Activated T-cell treated with anti-CD3 and anti-CD28 coated beads for 48 hours (primary cell): ENCODE results near the gene HINFP.
A peak's percentile ranks its signal among the peaks of the same experiment; 100 is the strongest.
"Not testable (repeated sequence)": the region's sequence is repeated elsewhere in the genome, so short reads cannot be mapped to it uniquely, and the experiment has no call there.

Experiments used
- DNase-seq: peaks from one replicate; pipeline ENCODE4 v3.0.0-alpha.2; 2020; ENCODE audit warnings: low read depth

HINFP gene

DNA sequence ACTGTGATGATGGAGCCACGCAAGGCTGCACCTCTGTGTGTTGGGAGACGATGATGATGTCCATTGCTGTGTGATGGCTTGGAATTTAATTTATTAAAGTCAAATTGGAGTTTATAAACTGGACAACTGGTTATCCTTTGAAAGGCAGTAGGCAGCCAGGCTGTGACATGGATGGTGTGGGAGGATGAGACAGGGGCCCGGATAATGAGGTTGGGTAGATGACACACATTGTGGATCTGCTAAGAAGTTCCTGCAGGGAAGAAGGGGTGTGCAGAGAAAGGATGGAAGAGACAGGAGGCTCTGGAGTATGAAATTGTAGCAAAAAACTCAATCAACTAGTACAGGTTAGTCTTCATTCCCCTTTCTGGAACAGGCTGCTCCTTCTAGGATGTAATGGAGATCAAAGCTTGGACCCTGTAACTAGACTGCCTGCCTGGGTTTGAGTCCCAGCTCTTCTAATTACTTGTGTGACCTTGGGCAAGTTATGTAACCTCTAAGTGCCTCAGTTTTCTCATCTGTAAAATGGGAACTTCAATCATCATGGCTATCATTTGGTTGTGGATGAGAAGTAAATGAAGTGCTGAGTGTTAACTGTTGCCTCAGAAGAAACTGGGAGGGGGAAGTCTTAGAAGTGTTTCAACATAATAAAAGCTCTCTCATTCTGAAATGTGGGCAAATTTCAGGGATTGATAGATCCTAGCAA, 4.2 kb upstream of the HINFP start:
- no peak for DNase-seq

DNA sequence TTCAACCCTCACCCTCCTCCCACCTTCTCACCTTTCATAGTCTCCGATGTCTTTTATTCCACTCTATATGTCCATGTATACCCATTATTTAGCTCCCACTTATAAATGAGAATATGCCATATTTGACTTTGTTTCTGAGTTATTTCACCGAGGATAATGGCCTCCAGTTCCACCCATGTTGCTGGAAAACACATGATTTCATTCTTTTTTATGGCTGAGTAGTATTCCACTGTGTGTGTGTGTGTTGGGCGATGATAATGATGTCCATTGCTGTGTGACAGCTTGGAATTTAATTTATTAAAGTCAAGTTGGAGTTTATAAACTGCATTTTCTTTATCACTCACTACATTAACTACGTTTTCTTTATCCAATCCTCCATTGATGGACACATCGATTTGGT, 3.2 kb upstream of the HINFP start:
- DNase-seq = no peak

DNA sequence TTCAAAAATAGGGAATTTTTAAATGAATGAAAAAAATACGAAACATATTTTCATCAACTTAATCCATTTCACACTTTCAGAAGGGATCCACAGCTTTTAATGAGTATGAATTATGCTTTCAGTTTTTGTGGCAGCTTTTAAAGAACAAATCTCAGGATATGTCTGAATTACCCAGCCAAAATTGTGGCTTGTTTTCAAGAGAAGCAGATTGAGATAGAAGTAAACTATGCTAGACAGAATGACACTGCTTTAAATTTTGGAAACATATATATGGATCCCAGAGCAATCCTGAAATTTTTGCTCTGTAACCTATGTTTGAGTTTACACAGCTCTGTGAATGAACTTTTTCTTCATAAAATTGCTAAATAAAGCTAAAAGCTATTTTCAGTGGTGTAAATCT, 2.4 kb upstream of the HINFP start:
- no peak for DNase-seq

DNA sequence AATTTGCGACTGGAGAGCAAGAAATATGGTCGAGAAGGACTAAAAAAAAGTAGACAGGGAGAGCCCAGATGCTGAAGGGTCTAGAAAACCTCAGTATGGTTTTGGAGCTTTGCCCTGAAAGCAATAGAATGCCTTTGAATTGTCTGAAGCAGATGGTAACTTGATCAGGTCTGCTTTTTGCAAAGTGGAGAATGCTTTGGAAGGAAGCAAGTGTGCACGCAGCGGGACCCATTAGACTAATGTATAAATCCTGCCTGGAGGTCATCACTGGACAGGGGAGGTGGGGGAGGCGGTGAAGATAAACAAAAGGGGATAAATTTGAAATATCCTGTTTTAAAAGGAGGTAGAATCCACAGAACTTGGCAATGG, 757 bp upstream of the HINFP start:
- DNase-seq = no peak

DNA sequence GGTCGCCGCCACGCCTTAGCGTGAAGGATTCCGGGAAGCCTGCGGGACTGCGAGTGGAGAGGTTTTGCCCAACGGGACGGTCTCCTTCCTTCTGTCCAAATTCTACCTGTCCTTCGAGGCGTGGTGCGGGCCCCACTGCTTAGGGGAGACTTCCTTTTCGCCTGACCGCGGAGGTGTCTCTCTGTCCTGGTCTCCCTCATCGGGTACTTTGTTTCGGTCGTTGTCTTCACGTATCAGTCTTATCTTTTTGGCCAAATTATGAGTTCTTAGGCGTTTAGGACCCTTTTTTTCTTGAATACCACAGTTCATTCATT, 388 bp downstream of the HINFP start:
- DNase-seq = no peak

DNA sequence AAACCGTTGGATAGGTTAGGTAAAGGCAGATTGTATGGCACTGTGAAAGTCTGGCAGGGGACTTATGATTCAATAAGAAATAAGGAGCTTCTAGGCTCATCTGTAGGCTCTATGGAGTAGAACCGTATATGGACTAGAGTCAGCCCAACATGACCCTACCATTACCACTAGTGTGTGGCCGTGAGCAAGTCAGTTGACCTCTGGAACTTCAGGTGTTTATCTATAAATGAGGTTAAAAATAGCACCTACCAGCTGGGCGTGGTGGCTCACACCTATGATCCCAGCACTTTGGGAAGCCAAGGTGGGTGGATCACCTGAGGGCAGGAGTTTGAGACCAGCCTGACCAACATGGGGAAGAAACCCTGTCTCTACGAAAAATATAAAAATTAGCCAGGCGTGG, 4.4 kb downstream of the HINFP start:
- no peak for DNase-seq

DNA sequence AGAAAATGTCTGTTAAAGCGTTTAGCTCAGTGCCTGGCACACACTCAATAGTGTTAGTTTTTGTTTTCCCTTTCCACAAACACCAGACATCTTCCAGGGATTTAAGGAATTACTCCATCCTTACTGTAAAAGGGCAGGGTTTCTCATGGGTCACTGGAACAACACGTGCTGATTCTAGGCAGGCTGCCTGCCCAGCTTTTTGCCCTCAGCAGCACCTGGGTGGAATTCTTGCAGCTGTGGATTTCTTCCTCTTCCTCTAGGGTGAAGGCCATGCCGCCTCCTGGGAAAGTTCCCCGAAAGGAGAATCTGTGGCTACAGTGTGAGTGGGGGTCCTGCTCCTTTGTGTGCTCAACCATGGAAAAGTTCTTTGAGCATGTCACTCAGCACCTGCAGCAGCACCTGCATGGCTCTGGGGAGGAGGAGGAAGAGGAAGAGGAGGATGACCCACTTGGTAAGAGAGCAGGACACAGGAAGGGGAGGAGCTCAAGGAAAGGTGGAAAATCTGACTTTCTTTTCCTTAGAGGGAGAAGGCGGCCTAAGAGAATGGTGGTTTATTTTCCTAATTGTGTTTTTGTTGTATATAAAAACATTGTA, 5.4 kb downstream of the HINFP start:
- no peak for DNase-seq

DNA sequence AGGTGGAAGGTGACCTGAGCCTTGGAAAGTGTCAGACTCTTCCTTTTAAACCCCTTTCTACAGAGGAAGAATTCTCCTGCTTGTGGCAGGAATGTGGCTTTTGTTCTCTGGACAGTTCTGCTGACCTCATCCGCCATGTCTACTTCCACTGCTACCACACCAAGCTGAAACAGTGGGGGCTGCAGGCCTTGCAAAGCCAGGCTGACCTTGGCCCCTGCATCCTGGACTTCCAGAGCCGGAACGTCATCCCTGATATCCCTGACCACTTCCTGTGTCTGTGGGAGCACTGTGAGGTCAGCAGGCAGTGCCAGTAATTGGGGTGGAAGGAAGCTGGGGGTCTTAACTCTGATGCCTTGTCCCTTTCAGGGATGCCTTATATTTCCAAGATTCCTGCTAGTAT, 9.3 kb downstream of the HINFP start:
- no peak for DNase-seq

DNA sequence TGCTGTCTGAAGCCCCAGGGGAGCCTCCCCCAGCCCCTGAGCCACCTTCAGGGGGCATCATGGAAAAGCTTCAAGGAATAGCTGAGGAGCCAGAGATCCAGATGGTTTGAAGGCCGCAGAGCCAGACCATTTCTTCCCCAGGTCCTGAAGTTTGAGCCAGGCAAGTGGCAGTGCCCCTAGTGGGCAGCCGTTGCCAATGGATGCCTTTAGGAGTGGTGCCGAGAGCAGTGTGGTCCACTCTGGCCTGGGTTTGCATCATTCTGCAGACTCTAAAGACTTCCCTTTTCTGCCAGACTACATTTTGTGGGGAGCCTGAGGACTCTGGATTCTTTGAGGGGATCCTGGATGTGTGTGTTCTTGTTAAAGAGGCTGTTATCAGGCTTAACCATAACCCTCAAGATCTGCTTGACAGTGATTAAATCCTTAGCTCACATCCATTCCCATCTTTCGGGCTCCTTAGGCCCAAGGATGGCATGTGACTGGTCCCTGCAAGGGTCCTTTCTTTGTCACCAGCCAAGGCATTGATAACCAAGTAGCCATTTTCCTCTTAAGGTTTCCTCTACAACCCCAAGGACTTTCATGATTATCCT, 13.1 kb downstream of the HINFP start:
- no peak for DNase-seq

DNA sequence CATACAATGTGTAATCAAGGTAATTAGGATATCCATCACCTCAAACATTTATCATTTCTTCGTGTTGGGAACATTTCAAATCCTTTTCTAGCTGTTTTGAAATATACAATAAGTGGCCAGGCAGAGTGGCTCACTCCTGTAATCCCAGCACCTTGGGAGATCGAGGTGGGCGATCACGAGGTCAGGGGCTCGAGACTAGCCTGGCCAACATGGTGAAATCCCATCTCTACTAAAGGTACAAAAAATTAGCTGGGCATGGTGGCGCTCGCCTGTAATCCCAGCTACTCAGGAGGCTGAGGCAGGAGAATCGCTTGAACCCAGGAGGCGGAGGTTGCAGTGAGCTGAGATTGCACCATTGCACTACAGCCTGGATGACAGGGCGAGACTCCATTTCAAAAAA, 17.9 kb downstream of the HINFP start:
- not testable (repeated sequence) for DNase-seq

DNA sequence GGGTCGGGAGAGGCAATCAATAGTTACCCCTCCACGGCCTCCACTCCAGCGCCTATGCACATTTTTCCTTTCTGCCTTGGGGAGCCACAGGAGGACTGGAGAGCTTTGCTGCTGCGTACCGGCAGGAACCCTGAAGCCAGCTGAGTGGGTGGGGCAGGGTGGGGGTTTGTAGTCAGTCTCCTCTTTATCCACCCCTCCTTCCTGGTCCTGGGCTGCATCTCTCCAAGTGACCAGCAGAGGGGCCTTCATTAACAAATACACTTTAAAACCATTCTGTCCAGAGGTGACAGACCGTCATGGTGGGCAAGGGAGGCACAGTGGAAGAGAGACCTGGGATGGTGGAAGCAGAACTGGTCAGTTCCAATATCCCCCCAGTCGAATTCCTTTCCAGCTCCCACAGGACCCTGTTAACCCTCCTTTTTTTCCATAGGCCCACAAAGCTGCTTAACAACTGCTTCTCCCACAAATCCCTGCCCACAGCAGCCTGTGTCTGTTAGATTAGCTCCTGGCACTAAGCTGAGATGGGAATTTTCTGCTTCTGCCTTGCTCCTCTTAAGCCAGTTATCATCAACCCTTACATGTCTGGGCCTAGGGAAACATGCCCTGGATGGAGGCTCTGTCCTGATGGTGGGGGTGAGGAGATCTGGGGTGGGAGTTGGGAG, 23.6 kb downstream of the HINFP start:
- DNase-seq = no peak

DNA sequence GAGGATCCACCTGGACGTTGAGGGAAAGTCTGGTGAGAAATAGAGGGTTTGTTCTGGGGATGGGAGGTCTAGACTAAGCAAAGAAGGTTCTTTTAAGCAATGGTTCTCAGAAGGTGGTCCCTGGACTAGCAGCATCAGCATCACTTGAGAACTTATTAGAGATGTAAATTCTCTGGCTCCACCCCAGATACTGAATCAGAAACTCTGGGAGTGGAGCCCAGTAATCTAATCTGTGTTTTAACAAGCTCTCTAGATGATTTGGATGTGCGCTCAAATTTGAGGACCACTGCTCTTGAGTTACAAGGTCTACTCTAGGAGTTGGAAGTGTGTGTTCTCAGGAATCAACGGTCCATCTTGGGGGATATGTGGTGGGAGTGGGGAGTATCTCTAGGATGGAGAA, 24.2 kb downstream of the HINFP start:
- no peak for DNase-seq

DNA sequence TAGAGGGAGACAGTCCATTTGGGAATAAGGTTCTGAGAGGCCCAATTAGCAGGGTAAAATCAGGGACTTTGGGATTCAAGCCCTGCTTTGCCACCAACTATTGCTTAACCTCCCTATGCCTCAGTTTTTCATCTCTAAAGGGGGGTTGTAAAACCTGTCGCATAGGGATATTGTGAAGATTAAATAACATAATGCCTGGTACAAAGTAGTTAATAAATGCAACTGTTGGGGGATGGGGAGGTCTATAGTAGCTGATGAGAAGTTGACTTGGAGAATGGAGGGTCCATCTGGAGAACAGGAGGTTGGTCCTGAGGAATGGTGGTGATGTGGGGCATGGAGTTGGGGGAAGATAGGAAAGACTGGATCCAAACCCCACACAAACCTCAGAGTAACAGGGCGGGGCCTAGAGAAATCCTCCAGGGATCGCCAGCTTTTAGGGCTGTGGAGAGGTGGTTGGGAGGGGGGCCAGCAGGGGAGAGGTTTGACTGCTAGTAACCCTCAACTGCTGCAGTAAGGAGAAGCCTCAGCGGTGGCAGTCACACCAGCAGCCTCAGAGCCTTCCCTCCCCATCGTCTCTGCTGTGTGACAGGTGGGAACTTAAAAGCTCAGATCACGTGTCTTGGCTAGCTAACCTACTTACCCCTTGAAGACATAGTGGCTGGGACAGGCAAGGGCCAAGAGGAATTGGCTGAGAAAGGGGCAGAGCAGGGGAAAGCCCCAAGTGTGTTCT, 26.4 kb downstream of the HINFP start:
- DNase-seq = no peak

DNA sequence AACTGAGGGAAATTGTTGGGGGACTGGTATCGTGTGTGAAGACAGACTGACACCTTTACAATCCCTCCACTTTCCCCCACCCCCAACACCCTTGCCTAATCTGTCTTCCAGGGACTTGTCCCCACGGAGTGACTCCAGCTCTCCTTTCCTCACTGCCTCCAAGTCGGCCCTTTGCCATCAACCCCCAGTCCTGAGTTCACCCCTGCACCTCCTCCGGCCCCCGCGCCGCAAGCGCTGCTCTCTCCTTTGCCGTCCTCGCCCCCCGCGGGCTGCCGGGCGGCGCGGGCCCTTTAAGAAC, 27.3 kb downstream of the HINFP start:
- DNase-seq = no peak

DNA sequence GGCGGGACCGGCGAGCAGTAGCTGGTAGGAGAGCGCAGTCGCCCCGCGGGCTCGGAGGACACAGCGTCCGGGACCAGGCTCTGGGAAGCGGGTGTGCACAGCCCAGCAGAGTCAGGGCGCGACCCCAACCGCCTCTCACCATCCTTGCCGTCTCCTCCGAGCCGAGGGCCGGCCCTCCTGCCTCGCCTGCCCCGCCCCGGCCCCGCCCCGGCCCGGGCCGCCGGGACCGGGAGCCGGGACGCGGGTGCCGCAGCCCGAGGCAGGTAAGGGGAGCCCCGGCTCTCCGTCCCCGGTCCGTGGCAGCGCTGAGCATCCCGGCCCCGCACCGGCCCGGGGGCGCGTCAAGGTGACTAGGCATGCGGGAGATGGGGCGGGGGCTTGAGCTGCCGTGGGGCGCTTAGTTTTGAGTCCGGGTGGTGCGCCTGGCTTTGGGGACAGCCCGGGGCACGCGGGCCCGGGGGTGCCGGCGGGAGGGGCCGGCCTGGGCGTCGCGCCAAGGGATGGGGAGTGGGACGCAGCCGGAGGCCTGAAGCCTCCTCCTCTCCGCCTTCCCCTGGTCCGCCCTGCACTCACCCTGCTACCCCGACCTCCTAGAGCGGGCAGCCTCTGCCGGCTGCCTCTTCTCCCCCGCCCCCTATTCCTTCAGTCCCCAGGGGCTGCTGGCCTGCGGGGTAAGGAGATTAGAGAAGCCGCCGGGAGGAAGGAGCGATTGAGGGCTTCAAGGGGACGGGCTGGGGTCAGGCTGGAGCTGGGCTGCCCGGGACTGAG, 27.8 kb downstream of the HINFP start, which contains the start of gene ABCG4:
TSS of gene ABCG4 (plus strand) at position 35 of the 768 bp plus-strand sequence. CDS start 914 bp downstream, outside the sequence.
- peak; percentile 16 for DNase-seq

DNA sequence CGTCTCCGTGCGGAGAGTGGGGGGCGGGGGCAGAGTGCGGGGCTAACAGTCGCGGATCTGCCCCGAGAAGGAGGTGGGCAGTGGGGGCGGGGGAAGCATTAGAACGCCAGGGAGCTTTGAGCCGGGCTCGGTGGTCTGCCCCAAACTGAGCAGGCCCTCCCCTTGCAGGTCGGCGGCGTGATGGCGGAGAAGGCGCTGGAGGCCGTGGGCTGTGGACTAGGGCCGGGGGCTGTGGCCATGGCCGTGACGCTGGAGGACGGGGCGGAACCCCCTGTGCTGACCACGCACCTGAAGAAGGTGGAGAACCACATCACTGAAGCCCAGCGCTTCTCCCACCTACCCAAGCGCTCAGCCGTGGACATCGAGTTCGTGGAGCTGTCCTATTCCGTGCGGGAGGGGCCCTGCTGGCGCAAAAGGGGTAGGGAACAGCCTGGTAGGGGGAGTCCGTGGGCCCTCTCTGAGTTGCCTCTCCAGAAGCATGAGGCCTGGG, 28.5 kb downstream of the HINFP start:
- no peak for DNase-seq

DNA sequence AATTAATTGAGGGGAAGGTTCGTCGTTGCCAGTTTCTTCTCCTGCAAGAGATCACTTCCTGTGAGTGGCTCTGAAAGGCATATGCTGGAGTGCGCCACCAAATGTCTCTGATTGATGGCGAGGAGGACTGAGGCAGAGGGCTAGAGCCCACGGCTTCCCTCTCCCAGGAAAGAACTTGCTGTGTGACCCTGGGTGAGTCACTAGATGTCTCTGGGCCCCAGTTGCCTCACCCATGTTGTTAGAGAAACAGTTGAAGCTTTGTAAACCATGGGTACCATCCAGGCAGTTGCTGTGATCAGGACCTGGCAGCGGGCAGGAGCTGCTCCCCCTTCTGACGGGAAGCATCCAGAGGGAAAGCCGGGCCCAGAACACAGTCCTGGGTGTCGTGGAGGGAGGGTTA, 30.7 kb downstream of the HINFP start:
- no peak for DNase-seq

DNA sequence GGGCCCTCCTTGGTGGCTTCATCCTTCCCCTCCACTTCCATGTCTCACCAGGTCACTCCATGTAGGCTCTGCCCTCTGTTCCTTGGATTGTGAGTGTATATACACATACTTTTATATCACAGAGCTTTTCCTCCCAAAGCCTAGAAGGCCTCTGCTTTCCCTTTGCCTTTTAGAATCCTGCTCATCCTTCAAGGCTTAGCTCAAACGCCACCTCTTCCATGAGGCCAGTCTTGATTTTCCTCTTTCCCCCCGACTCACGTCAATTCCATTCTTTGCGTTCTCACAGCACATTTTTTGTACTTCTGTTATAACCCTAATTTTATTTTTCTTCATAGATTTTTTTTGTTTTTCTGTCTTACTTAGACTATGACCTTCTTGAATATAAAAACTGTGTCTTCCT, 31.2 kb downstream of the HINFP start:
- DNase-seq = no peak

DNA sequence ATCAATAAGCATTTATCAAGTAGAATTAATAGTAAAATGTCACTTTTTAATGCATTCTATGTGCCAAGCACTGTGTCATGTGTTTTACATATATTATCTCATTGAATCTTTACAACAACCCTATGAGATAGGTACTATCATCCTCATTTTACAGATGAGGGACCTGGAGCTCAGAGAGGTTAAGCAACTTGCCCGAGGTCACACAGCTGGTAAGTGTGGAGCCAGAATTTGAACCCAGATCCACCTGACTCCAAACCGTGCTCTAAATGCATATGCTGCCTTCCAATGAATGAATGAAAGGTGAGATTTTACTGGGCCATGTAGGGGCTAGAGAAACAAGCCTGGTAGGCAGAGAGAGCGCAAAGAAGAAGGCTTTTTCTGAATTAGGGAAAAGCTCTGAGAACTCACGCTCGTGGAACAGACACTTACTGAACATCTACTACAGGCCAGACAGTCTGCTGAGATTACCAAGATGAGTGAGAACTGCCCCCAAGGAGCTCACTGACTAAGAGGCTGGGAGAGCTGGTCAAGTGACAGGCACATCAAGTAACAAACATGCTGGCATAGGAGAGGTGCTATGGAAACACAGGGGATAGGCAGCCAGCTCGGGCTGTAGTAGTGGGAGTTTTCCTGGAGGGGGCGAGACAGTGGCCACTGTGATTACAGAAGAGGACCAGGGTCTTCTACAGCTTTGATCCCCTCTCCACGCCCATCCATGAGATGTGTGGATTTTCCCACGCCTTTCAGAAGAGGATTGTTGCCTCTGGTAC, 31.9 kb downstream of the HINFP start:
- no peak for DNase-seq

DNA sequence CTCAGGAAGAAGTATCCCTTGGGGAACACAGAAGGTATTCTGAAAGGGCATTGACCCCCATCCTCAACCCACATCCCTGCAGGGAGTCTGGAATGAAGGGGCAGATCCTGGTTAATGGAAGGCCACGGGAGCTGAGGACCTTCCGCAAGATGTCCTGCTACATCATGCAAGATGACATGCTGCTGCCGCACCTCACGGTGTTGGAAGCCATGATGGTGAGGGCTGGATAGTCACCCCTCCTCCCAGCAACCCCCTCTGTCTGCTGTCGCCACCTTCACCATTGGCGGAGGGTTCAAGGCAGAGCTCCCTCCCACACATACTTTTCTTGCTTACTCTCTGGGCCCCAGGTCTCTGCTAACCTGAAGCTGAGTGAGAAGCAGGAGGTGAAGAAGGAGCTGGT, 32.8 kb downstream of the HINFP start:
- no peak for DNase-seq
